Activated T-cell treated with anti-CD3 and anti-CD28 coated beads for 48 hours (primary cell): ENCODE measurements around the gene GDNF.
"Not testable (repeated sequence)": the region's sequence is repeated elsewhere in the genome, so short reads cannot be mapped to it uniquely, and the experiment has no call there.

ENCODE experiments used
- DNase-seq: peaks from one replicate; pipeline ENCODE4 v3.0.0-alpha.2; 2020; ENCODE audit warnings: low read depth

The GDNF gene

GRCh38 chr5:37786416-37786815 lies 53.4 kb downstream of the GDNF start:
- no peak for DNase-seq

DNA sequence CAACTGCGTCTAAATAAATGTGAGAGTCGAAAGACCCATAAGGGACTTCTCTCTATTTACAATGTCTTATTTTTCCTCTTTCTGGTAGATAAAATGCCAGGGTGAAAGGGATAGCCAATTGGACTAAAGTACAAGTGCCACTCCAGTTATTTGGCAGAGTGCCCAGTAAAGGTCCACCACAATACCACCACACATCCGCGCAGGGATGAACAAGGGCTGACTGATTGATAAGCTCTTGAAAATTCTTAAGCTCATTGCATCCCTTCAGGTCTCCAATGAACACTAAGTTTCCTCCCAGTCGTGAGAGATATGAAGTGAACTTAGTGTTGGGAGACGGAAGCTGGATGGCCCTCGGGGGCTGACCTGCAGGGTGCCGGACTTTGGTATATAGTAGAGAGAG lies 58.4 kb downstream of the GDNF start:
- not testable (repeated sequence) for DNase-seq

- DNase-seq, result no peak
Observed at GRCh38 chr5:37777432-37778130, 62.3 kb downstream of the GDNF start.

- DNase-seq, result no peak
Observed at GRCh38 chr5:37776826-37777225, 63.0 kb downstream of the GDNF start.

DNA sequence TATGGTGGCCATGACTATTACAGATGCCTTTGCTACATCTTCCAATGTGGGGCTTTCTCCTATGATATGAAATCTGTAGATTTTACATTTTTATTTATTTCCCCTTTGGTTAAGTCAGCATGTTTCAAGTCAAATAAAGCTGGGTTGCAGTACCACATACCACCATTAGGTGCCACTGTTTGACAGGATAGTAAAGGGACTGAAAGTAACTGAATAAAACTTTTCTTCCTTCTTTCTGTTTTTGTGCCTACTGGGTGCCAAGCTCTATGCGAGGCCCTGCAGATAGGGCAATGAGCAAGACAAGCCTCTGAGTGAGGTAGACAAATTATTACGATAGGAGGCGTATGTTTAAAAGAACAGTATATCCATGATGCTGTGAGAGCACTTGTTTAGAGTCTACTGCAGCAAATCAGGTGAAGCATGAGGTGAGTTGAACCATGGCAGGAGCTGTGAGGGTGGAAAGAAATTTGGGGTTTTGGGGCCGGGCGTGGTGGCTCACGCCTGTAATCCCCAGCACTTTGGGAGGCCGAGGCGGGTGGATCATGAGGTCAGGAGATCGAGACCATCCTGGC lies 64.8 kb downstream of the GDNF start:
- peak; percentile 10 for DNase-seq

DNA sequence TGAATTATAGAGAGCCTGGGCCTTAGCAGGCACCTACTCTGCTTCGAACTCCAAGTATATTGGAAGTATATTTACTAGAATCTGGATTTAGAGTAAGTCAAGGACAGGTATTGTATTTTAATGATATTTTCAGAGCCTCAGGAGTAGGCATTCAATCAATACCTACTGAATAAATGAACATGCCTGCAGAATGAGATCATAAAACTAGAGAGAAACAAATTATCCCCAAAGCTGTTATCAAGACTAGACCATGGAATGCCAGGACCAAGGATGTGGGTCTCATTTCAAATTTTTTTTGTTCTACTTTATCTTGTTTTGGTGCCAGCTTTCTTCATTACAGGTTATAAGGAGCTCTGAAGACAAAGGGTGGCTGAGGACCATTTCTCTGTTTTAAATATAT lies 66.0 kb downstream of the GDNF start:
- DNase-seq, result no peak

DNA sequence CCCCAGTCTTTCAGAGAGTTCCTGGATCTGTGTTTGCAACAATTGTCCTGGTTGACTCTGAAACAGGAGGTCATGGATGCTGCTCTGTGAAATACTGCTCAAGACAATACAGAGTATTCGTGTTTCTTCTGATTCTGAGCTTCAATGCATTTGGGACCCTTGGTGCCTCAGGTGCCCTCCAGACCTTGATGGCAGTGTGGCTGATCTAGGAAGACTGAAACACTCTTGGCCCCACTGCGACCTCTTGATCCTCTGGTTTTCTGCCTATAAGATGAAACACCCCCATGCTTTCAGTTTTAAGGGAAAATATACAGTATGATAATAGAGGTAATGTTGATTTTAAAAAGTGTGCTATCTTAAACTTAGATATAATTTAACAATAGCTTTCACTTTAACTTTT lies 67.6 kb downstream of the GDNF start:
- no peak for DNase-seq

DNA sequence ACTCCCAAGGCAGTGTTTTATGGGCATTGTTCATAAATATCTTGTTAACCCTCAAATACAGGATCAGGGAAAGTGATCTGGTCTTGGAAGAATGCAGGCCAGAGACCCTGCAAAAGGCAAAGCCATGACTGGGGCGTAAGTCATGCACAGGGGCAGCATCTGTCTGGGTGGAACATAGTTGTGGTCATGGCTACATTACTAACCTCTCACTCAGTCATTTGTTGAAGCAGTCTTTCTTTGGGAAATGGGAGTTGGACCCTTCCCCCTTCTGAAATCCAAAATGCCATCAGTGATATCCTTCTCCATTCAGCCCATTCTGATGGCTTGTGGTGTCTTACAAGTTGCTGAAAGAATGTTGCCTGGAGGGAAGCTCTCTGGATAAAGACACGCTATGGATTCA lies 68.1 kb downstream of the GDNF start:
- DNase-seq, result no peak

DNA sequence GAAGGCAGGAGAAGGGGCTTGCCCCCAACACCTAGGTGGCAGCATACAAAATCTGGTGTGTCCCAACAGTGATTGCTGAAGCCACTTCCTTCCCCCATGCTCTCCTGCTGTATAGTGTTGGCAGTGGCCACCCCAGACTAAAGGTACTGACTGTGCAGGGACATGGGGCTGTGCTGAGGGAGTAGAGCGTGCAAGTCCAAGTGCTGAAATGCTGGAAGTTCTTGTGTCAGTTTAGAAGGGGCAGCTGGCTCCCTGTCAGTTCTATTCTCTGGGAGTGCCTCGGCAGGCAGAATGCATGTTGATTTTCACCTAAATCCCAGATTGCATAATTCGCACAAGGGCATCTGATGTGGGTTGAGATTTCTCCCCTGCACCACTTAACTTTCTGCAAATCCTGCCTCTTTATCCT lies 68.6 kb downstream of the GDNF start:
- DNase-seq, result no peak

DNA sequence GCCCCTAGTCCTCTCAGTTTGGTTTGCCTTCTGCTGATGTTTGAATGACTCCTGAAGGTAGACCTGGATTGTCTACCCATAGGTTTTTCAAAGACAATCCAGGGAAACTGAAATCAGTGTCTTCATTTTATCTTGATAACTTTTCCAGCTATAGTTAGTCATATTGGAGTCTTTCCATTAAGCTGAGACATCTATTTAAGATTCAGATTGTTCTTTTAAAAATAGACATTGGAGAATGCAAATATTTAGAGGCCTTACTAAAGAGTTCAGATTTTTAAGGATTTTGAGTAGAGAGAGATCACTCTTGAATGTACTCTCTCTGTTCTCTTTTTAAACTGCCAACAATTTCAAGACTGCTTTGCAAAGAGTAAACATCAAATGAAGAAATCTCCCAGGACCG lies 69.1 kb downstream of the GDNF start:
- no peak for DNase-seq

DNA sequence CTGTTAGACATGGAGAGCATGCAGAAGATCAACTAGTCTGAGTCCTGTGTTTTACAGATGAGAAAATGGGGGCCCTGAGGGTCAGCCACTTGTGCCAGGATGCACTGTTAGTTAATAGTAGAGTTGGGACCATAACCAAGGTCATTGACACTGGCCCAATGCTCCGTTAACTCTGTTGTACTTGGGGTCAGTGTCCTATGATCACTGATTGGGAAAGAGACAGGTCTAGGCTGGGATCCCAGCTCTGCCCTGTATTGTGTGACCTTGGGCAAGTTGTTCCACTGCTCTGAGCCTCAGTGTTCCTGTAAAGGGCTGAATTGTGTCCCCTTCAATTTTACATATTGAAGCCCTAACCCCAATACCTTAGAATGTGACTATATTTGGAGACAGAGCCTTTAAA lies 70.0 kb downstream of the GDNF start:
- DNase-seq, result no peak

- DNase-seq, result no peak
Observed at GRCh38 chr5:37769108-37769507, 70.7 kb downstream of the GDNF start.

DNA sequence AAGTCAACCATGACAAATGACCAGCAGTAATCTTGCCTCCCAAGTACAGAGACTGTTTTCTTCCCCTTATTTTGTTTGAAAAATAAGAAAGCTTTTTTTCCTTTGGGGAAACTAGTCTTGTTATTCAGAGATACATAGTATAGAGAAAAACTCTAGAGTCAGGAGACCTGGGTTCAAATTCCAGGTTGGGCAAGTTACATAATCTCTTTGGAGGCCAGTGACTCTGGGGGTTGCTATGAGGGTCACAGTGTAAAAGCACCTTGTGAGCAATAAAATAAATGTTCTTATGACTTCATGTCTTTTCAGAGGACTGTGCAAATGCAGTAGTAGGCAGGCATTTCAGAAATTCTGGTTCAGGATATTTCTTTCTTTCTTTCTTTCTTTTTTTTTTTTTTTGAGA lies 71.5 kb downstream of the GDNF start:
- no peak for DNase-seq

GRCh38 chr5:37767961-37768360 lies 71.9 kb downstream of the GDNF start:
- no peak for DNase-seq

DNA sequence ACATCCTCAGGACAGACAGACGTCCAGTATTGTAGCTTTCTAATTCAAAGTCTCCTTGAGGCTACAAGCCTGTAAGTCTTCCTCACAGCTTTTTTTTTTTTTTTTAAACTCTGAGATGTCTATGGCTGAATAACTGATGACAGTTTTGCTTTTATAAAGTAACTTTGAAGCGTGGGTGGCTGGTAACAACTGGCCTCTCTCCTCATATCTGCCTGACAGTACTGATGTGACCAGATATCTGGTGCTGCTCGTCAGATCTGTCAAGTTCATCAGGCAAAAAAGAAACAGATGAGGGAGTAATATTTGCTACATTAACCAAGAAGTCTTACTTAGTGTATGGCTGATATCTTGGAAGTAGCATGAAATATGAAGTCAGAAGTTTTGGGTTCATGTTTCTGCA lies 72.6 kb downstream of the GDNF start:
- no peak for DNase-seq
